Esophagus muscularis mucosa (tissue), 4 donors: ENCODE measurements around the gene GLA. TPM values are rescaled to one million over a fixed set of nuclear protein-coding genes. Genes with fewer than 3 reads are reported as not detected.

Experiments
- DNase-seq: peaks from one replicate; pipeline ENCODE4 v3.0.0-alpha.2; 2017; ENCODE audit errors: extremely low spot score
- H3K27ac ChIP-seq, 4 donors: fragments of 200-600 bp; sonication (generic); replicated peaks in 1 of 4; 1 replicate in 3 of 4; 2 replicates in 1 of 4; pipeline ENCODE4 v1.5.1; 2016 to 2019; ENCODE audit warnings: mild to moderate bottlenecking in 1 of 4
- H3K27me3 ChIP-seq, 4 donors: fragments of 200-600 bp; sonication (generic); one replicate each; pipeline versions ENCODE4 v1.5.1 to v1.6.0; 2016 to 2019
- H3K36me3 ChIP-seq, 4 donors: fragments of 200-600 bp; sonication (generic); one replicate each; pipeline ENCODE4 v1.5.1; 2016 to 2019
- H3K4me1 ChIP-seq, 4 donors: fragments of 200-600 bp; sonication (generic); one replicate each; pipeline ENCODE4 v1.5.1; 2016 to 2019
- H3K4me3 ChIP-seq, 4 donors: fragments of 200-600 bp; sonication (generic); 1 replicate in 2 of 4; 2 replicates in 2 of 4; pipeline ENCODE4 v1.5.1; 2016 to 2019; ENCODE audit warnings: mild to moderate bottlenecking in 4 of 4, moderate library complexity in 1 of 4
- H3K9me3 ChIP-seq, 4 donors: fragments of 200-600 bp; sonication (generic); 1 replicate in 3 of 4; 2 replicates in 1 of 4; pipeline ENCODE4 v1.5.1; 2016 to 2019
- CTCF ChIP-seq, 3 experiments: fragments of 200-600 bp in 2 of 3; fragments of 450-650 bp in 1 of 3; sonication (generic) in 2 of 3; IDR thresholded peaks; one replicate each; pipeline ENCODE4 v1.5.1; 2017 to 2019; ENCODE audit warnings: antibody characterized with exemption in 3 of 3, mild to moderate bottlenecking in 2 of 3, moderate library complexity in 1 of 3
- EP300 ChIP-seq: sonication (generic); formaldehyde crosslinking; IDR thresholded peaks from one replicate; pipeline ENCODE4 v1.6.1; 2017; ENCODE audit warnings: antibody characterized with exemption
- POLR2A ChIP-seq: fragments of 450-650 bp; IDR thresholded peaks from one replicate; pipeline ENCODE4 v1.6.1; 2017; ENCODE audit warnings: antibody characterized with exemption, moderate library complexity, mild to moderate bottlenecking, low read depth
- POLR2AphosphoS5 ChIP-seq, 2 donors: sonication (generic); formaldehyde crosslinking; IDR thresholded peaks; one replicate each; pipeline ENCODE4 v1.6.1; 2017; ENCODE audit warnings: antibody characterized with exemption in 2 of 2
- WGBS: methylation state at CpG from one replicate; pipeline ENCODE4 v1.1.5; 2018; 5-methylcytosine and 5-hydroxymethylcytosine counted together
- intact Hi-C: fragments of 100-400 bp; cut with DNase I; formaldehyde crosslinking; loops from one replicate; pipeline ENCODE4 v1.15.1; 2023
- total RNA-seq, 4 donors: library from RNA; depleted of rRNA; stranded (reverse); fragments of >200 nt; gene quantifications; one replicate each; pipeline versions ENCODE4 v1.1.0 to v1.2.1, GENCODE V29; 2016

Gene GLA
- total RNA-seq, 4 donors from 2014 or later = 8.7 to 17.7 (median 15.9) TPM

GRCh38 chrX:101419489-101419888 lies 11.8 kb upstream of the GLA start:
- no peaks in the 10 kb centered on the region for H3K27me3 ChIP-seq
- TF ChIP-seq POLR2AphosphoS5 (IDR thresholded peaks at IDR 0.05) = no peak
- TF ChIP-seq EP300 = no peak
- no peak for TF ChIP-seq POLR2A
- TF ChIP-seq CTCF (IDR thresholded peaks at IDR 0.05) = no peak
- WGBS = 76% methylated on average over 2 of the region's 2 CpGs
- intact Hi-C loops = loop anchor here (5.0 kb wide), 1 partner anchor 133 kb away; the partner anchor contains the start of gene ARMCX1
- H3K4me1 ChIP-seq = peaks cover 3 to 45% (median 37%) of the 10 kb centered on the region in 4 donors
- DNase-seq = no peak
- peak overlapping the region in 1 of 4 donors; percentile 63 for H3K4me3 ChIP-seq
- H3K36me3 ChIP-seq = peaks cover 0 to 27% (median 8%) of the 10 kb centered on the region in 4 donors
- H3K9me3 ChIP-seq = no peaks in the 10 kb centered on the region
- peak overlapping the region; percentile 85 to 92 (median 90) for H3K27ac ChIP-seq

- no peaks in the 10 kb centered on the region for H3K27me3 ChIP-seq
- H3K4me1 ChIP-seq = peaks cover 3 to 45% (median 37%) of the 10 kb centered on the region in 4 donors
- 26% methylated on average over 56 of the region's 56 CpGs for WGBS
- no peaks in the 10 kb centered on the region for H3K9me3 ChIP-seq
- H3K36me3 ChIP-seq = peaks cover 0 to 15% (median 4%) of the 10 kb centered on the region in 4 donors
- H3K27ac ChIP-seq = peak overlapping the region; percentile 85 to 92 (median 90)
- no peak for TF ChIP-seq POLR2A
- TF ChIP-seq POLR2AphosphoS5 (IDR thresholded peaks at IDR 0.05) = peak in 1 of 2 donors; percentile 35
- intact Hi-C loops = loop anchor here (5.0 kb wide), 1 partner anchor 134 kb away; the partner anchor contains the start of gene ARMCX1
- peak overlapping the region; percentile 57 to 73 (median 66) for H3K4me3 ChIP-seq
- DNase-seq = peak; percentile 90
Measured at GRCh38 chrX:101417981-101418841, 10.5 kb upstream of the GLA start.

GRCh38 chrX:101417190-101417589 lies 9.5 kb upstream of the GLA start:
- no peak for DNase-seq
- peak overlapping the region; percentile 85 to 92 (median 90) for H3K27ac ChIP-seq
- TF ChIP-seq CTCF (IDR thresholded peaks at IDR 0.05) = no peak
- no peak for TF ChIP-seq POLR2A
- H3K36me3 ChIP-seq = peaks cover 4 to 14% (median 7%) of the 10 kb centered on the region in 4 donors
- H3K27me3 ChIP-seq = no peaks in the 10 kb centered on the region
- peak overlapping the region; percentile 57 to 73 (median 66) for H3K4me3 ChIP-seq
- WGBS = 63% methylated on average over 4 of the region's 4 CpGs
- no peaks in the 10 kb centered on the region for H3K9me3 ChIP-seq
- H3K4me1 ChIP-seq = peaks cover 6 to 55% (median 42%) of the 10 kb centered on the region in 4 donors
- intact Hi-C loops = loop anchor here (5.0 kb wide), 1 partner anchor 135 kb away; the partner anchor contains the start of gene ARMCX1

- Histone ChIP-seq H3K36me3 (peaks cover 6 to 14% (median 9%) of the 10 kb centered on the region in 4 donors), H3K27ac (peak overlapping the region in 2 of 4 donors; percentile 73 to 85), H3K4me3 (no peak overlapping the region), H3K4me1 (peaks cover 6 to 60% (median 47%) of the 10 kb centered on the region in 4 donors), H3K9me3 (no peaks in the 10 kb centered on the region), H3K27me3 (no peaks in the 10 kb centered on the region)
- 80% methylated on average over 7 of the region's 7 CpGs for WGBS
- no peak for TF ChIP-seq EP300
- TF ChIP-seq POLR2AphosphoS5 (IDR thresholded peaks at IDR 0.05) = no peak
- no peak for TF ChIP-seq CTCF (IDR thresholded peaks at IDR 0.05)
- TF ChIP-seq POLR2A = no peak
- intact Hi-C loops = loop anchor here (5.0 kb wide), 1 partner anchor 136 kb away; the partner anchor contains the start of gene ARMCX1
- DNase-seq = no peak
Measured at GRCh38 chrX:101416691-101417090, 9.0 kb upstream of the GLA start.
